HepG2 (cell line): ENCODE data around the gene SH2D7. TPM values are rescaled to one million over a fixed set of nuclear protein-coding genes. Genes with fewer than 3 reads are reported as not detected.

Source experiments
- ATAC-seq: fragments of 200-7000 bp; cut with Tn5 transposase; 3 replicates; pipeline ENCODE4 v1.9.1; 2020; ENCODE audit warnings: mild to moderate bottlenecking, moderate library complexity
- BruUV-seq: library from RNA; stranded (reverse); fragments of 400-500 nt; replicated peaks from 2 replicates; lab custom pipeline; 2021; lab: Mats Ljungman, UMichigan
- CTCF ChIA-PET: fragments of 300-600 bp; formaldehyde crosslinking; extraction: SDS; loops from one replicate; lab custom pipeline; 2021; ENCODE audit warnings: low total read pairs, inconsistent platforms, low intra/inter-chr PET ratio; lab: Yijun Ruan, JAX
- POLR2A ChIA-PET: fragments of 350-600 bp; sonication (Branson Sonifier 250); formaldehyde crosslinking; loops from one replicate; lab custom pipeline; 2020; ENCODE audit warnings: antibody characterized with exemption, inconsistent platforms; lab: Yijun Ruan, JAX
- DNase-seq: peaks from one replicate; pipeline ENCODE4 v3.0.0-alpha.2; 2015; ENCODE audit warnings: low spot score
- FAIRE-seq: peaks from 3 replicates; lab custom pipeline; 2011; peaks lifted over from hg19 to GRCh38; lab: Jason Lieb, UNC
- H2AFZ ChIP-seq: one replicate; pipeline ENCODE4 v1.6.1; 2011; ENCODE audit warnings: low read length, inconsistent platforms
- H3K27ac ChIP-seq: fragments of 300-600 bp; 3 replicates; pipeline ENCODE4 v1.8.0; 2011; ENCODE audit warnings: mixed run types, mild to moderate bottlenecking, mixed read lengths, low read length, inconsistent platforms; ENCODE audit not compliant: insufficient read depth; ENCODE audit errors: extremely low read length
- H3K27me3 ChIP-seq, 2 experiments: fragments of 200-600 bp in 1 of 2; 2 replicates in 1 of 2; 3 replicates in 1 of 2; pipeline versions ENCODE4 v1.6.0 to v1.8.0; 2011; ENCODE audit warnings: low read length in 2 of 2, mild to moderate bottlenecking in 2 of 2, moderate library complexity in 2 of 2, inconsistent platforms in 1 of 2; ENCODE audit not compliant: insufficient read depth in 2 of 2, control insufficient read depth in 1 of 2
- H3K36me3 ChIP-seq, 2 experiments: fragments of 200-600 bp in 1 of 2; replicated peaks in 1 of 2; 2 replicates in 1 of 2; 3 replicates in 1 of 2; pipeline versions ENCODE4 v1.5.1 to v1.8.0; 2011; ENCODE audit warnings: low read length in 2 of 2, inconsistent platforms in 1 of 2; ENCODE audit not compliant: insufficient read depth in 2 of 2, control insufficient read depth in 1 of 2
- H3K4me1 ChIP-seq: 2 replicates; pipeline ENCODE4 v1.5.1; 2012; ENCODE audit warnings: low read length, inconsistent platforms; ENCODE audit not compliant: insufficient read depth
- H3K4me2 ChIP-seq: 2 replicates; pipeline ENCODE4 v1.6.0; 2011; ENCODE audit warnings: low read depth, low read length, inconsistent platforms
- H3K4me3 ChIP-seq, 3 experiments: fragments of 200-600 bp in 1 of 3; sonication (generic), shearing (Covaris generic) in 1 of 3; replicated peaks in 1 of 3; 2 replicates each; pipeline ENCODE4 v1.5.1; 2011 to 2016; ENCODE audit warnings: low read length in 3 of 3, inconsistent platforms in 2 of 3, low read depth in 2 of 3, mild to moderate bottlenecking in 2 of 3, control low read depth in 1 of 3, mixed read lengths in 1 of 3; ENCODE audit not compliant: insufficient read depth in 1 of 3
- H3K79me2 ChIP-seq: one replicate; pipeline ENCODE4 v1.6.1; 2011; ENCODE audit warnings: low read length, inconsistent platforms; ENCODE audit not compliant: insufficient read depth
- H3K9ac ChIP-seq: 2 replicates; pipeline ENCODE4 v1.6.0; 2011; ENCODE audit warnings: mild to moderate bottlenecking, low read depth, low read length, inconsistent platforms; ENCODE audit not compliant: insufficient read depth
- H3K9me3 ChIP-seq: 2 replicates; pipeline ENCODE4 v1.5.1; 2012; ENCODE audit warnings: mild to moderate bottlenecking, low read length
- H4K20me1 ChIP-seq: 2 replicates; pipeline ENCODE4 v1.6.0; 2011; ENCODE audit warnings: inconsistent platforms, mild to moderate bottlenecking, low read length, moderate library complexity; ENCODE audit not compliant: insufficient read depth
- BCL3 ChIP-seq: sonication (generic); formaldehyde crosslinking; IDR thresholded peaks from 2 replicates; pipeline ENCODE4 v1.5.1; 2020; ENCODE audit warnings: mild to moderate bottlenecking, missing genetic modification reagents, moderate library complexity
- CBX1 ChIP-seq: IDR thresholded peaks from one replicate; pipeline ENCODE4 v1.6.1; 2016; ENCODE audit warnings: antibody characterized with exemption, low read depth
- CSRNP1 ChIP-seq: sonication (generic); formaldehyde crosslinking; IDR thresholded peaks from 2 replicates; pipeline ENCODE4 v1.8.1; 2023; ENCODE audit warnings: mild to moderate bottlenecking, missing genetic modification reagents
- ELF3 ChIP-seq: IDR thresholded peaks from 2 replicates; pipeline ENCODE4 v1.6.1; 2016; ENCODE audit warnings: missing genetic modification reagents, missing compliant biosample characterization
- ESRRA ChIP-seq: sonication (generic); formaldehyde crosslinking; IDR thresholded peaks from 2 replicates; pipeline ENCODE4 v1.5.1; 2020; ENCODE audit warnings: mild to moderate bottlenecking, low read depth, missing genetic modification reagents
- HBP1 ChIP-seq: IDR thresholded peaks from 2 replicates; pipeline ENCODE4 v1.6.1; 2016; ENCODE audit warnings: low read depth, control low read depth
- HMG20B ChIP-seq: conservative IDR thresholded peaks from 2 replicates; pipeline ENCODE4 v1.6.1; 2016; ENCODE audit warnings: missing genetic modification reagents, missing compliant biosample characterization
- KDM2A ChIP-seq: sonication (generic); formaldehyde crosslinking; IDR thresholded peaks from 2 replicates; pipeline ENCODE4 v1.4.0; 2020; ENCODE audit warnings: low read depth, missing genetic modification reagents, borderline replicate concordance
- MEF2D ChIP-seq: sonication (generic); formaldehyde crosslinking; IDR thresholded peaks from 2 replicates; pipeline ENCODE4 v1.5.1; 2020; ENCODE audit warnings: mild to moderate bottlenecking, missing genetic modification reagents
- MTA1 ChIP-seq: sonication (generic); formaldehyde crosslinking; IDR thresholded peaks from 2 replicates; pipeline ENCODE4 v1.4.0; 2020; ENCODE audit warnings: missing genetic modification reagents, mild to moderate bottlenecking, borderline replicate concordance
- MXI1 ChIP-seq: IDR thresholded peaks from 3 replicates; pipeline ENCODE4 v1.6.1; 2012; ENCODE audit warnings: low read depth, low read length, inconsistent platforms, borderline replicate concordance
- SKIL ChIP-seq: sonication (generic); formaldehyde crosslinking; IDR thresholded peaks from 2 replicates; pipeline ENCODE4 v1.8.0; 2022; ENCODE audit warnings: missing genetic modification reagents, mild to moderate bottlenecking, moderate library complexity, borderline replicate concordance
- ZNF569 ChIP-seq: sonication (generic); formaldehyde crosslinking; IDR thresholded peaks from 2 replicates; pipeline ENCODE4 v1.5.0; 2020; ENCODE audit warnings: mild to moderate bottlenecking, missing genetic modification reagents, moderate library complexity, borderline replicate concordance
- ZNF691 ChIP-seq: sonication (generic); formaldehyde crosslinking; IDR thresholded peaks from 2 replicates; pipeline ENCODE4 v1.4.0; 2020; ENCODE audit warnings: missing genetic modification reagents, low read depth, mild to moderate bottlenecking, borderline replicate concordance
- ZNF761 ChIP-seq: sonication (generic); formaldehyde crosslinking; conservative IDR thresholded peaks from 2 replicates; pipeline ENCODE4 v1.4.0; 2020; ENCODE audit warnings: mild to moderate bottlenecking, missing genetic modification reagents
- WGBS: methylation state at CpG from one replicate; pipeline ENCODE4 v1.1.6; 2017; ENCODE audit warnings: low lambda C conversion rate; 5-methylcytosine and 5-hydroxymethylcytosine counted together
- in situ Hi-C: cut with HindIII; loops from 2 replicates; pipeline ENCODE4 v1.10.0; 2017; ENCODE audit warnings: low pct_unique_long_range_greater_than_20kb; ENCODE audit not compliant: extremely low pct_ligation_motif_present
- intact Hi-C: fragments of 100-400 bp; cut with micrococcal nuclease; formaldehyde crosslinking; loops from one replicate; pipeline ENCODE4 v1.10.0; 2022; ENCODE audit not compliant: unreplicated experiment
- polyA plus RNA-seq, 8 experiments: library from polyadenylated mRNA; depleted of rRNA in 3 of 8; stranded (reverse) in 7 of 8; unstranded in 1 of 8; fragments of >200 nt; fragmentation: Illumina TruSeq in 4 of 8; extraction: Trizol in 4 of 8; gene quantifications; 2 replicates each; pipeline versions ENCODE4 v1.2.1 to v1.2.3, GENCODE V29; 2011 to 2016; ENCODE audit warnings: low read depth in 4 of 8, missing spikeins in 1 of 8, mixed read lengths in 1 of 8; ENCODE audit not compliant: insufficient read depth in 1 of 8
- total RNA-seq, 5 experiments: library from RNA; depleted of rRNA; stranded (reverse); fragments of >200 nt; fragmentation: Illumina TruSeq; extraction: Trizol; gene quantifications; 2 replicates each; pipeline ENCODE4 v1.2.3, GENCODE V29; 2016; ENCODE audit warnings: low read depth in 1 of 5

The SH2D7 gene
- total and polyA plus RNA-seq, 2 of the 13 experiments (the other 11 are each of a cell fraction or from before 2014, with no cell fraction given), result not detected

GRCh38 chr15:78149068-78149804 lies 56.9 kb downstream of the SH2D7 start, which contains the start of gene IDH3A:
Gene IDH3A (plus strand): TSS chr15:78149362. CDS start chr15:78149404, 42 bp downstream.
- Histone ChIP-seq H3K9me3 (no peaks in the 10 kb centered on the region), H3K9ac (peak within 1 kb of the TSS; percentile 77), H3K36me3 (no peaks in the 10 kb centered on the region), H3K4me2 (peak within 1 kb of the TSS; percentile 93), H4K20me1 (peaks cover 3% of the 10 kb centered on the region; the same call in 1 of the 2 replicates), H3K4me1 (peaks cover 26% of the 10 kb centered on the region), H3K4me3 (peak within 1 kb of the TSS; percentile 75 to 85 (median 84)), H3K27ac (peak within 1 kb of the TSS; percentile 57), H3K79me2 (peaks cover 15% of the 10 kb centered on the region), H2AFZ (peak within 1 kb of the TSS; percentile 19), H3K27me3 (no peaks in the 10 kb centered on the region)
- ATAC-seq (peak; percentile 95), FAIRE-seq (peak; percentile 73), DNase-seq (peak; percentile 88)
- ChIA-PET CTCF (no interaction called here), POLR2A (interaction anchor here (0.6 to 1.5 kb wide), 8 partner anchors 10 to 288 kb away, joined by 3 to 11 read pairs (median 4); partner anchors contain the start of genes CIB2 and SKIC8)
- in situ Hi-C loops (no loop called here), intact Hi-C loops (loop anchor here (1.0 kb wide), 1 partner anchor 18 kb away; the partner anchor contains the start of gene CIB2)
- 0% methylated on average over 3 of the region's 79 CpGs for WGBS
- TSS peak; percentile 80 for BruUV-seq
- TF ChIP-seq ZNF761, result no peak
- 0 out of 2 replicates have a peak, but pooled peaks have one; percentile 19 for TF ChIP-seq MEF2D (CRISPR knock-in tag)
- TF ChIP-seq KDM2A (CRISPR knock-in tag), result peak; percentile 22; the same call in 1 of the 2 replicates
- TF ChIP-seq SKIL (CRISPR knock-in tag), result no peak
- TF ChIP-seq ESRRA (CRISPR knock-in tag), result peak; percentile 71; the same call in 1 of the 2 replicates
- peak; percentile 41 for TF ChIP-seq CBX1
- peak; percentile 55; the same call in 1 of the 2 replicates for TF ChIP-seq ZNF691
- peak; percentile 63; the same call in 1 of the 3 replicates for TF ChIP-seq MXI1
- no peak for TF ChIP-seq HMG20B
- peak; percentile 91 for TF ChIP-seq ELF3 (CRISPR knock-in tag)
- peak; percentile 75 for TF ChIP-seq HBP1 (CRISPR knock-in tag)
- no peak for TF ChIP-seq CSRNP1 (CRISPR knock-in tag)
- TF ChIP-seq ZNF569, result no peak
- TF ChIP-seq BCL3, result peak; percentile 56; the same call in 1 of the 2 replicates
- peak; percentile 60; the same call in 1 of the 2 replicates for TF ChIP-seq MTA1 (CRISPR knock-in tag)
